Epidermal melanocyte (primary cell): ENCODE measurements around the gene CACNA1D.
A peak's percentile ranks its signal among the peaks of the same experiment; 100 is the strongest.
"Not testable (repeated sequence)": the region's sequence is repeated elsewhere in the genome, so short reads cannot be mapped to it uniquely, and the experiment has no call there.

ENCODE experiments used
- DNase-seq: peaks from one replicate; pipeline ENCODE4 v3.0.0; 2011; ENCODE audit warnings: low spot score; ENCODE audit not compliant: insufficient read length

CACNA1D gene

GRCh38 chr3:53493963-53494791 lies at the start of gene CACNA1D:
TSS of gene CACNA1D (plus strand) at chr3:53494611. CDS start at chr3:53495167, 556 bp downstream.
- no peak for DNase-seq

- no peak for DNase-seq
Measured at GRCh38 chr3:53457068-53457467, 37.3 kb upstream of the CACNA1D start.

GRCh38 chr3:53460326-53460725 lies 34.1 kb upstream of the CACNA1D start:
- no peak for DNase-seq

GRCh38 chr3:53464424-53464823 lies 30.0 kb upstream of the CACNA1D start:
- no peak for DNase-seq

GRCh38 chr3:53469758-53470157 lies 24.7 kb upstream of the CACNA1D start:
- DNase-seq = not testable (repeated sequence)

DNA sequence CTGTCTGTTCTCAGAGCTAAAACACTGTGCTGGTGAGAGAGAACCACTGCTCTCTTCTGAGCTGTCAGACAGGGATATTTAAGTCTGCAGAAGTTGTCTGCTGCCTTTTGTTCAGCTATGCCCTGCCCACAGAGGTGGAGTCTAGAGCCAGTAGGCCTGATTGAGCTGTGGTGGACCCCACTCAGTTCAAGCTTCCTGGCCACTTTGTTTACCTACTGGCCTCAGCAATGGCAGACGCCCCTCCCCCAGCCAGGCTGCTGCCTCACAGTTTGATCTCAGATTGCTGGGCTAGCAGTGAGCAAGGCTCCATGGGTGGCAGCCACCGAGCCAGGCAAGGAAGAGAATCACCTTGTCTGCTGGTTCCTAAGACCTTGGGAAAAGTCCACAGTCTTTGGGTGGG lies 21.0 kb upstream of the CACNA1D start:
- DNase-seq = no peak

DNA sequence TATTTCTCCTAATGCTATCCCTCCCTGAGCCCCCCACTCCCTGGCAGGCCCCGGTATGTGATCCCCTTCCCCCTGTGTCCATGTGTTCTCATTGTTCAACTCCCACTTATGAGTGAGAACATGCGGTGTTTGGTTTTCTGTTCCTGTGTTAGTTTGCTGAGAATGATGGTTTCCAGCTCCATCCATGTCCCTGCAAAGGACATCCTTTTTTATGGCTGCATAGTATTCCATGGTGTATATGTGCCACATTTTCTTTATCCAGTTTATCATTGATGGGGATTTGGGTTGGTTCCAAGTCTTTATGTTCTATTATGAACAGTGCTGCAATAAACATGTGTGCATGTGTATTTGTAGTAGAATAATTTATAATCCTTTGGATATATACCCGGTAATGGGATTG lies 18.0 kb upstream of the CACNA1D start:
- not testable (repeated sequence) for DNase-seq

- not testable (repeated sequence) for DNase-seq
Measured at GRCh38 chr3:53477689-53478088, 16.7 kb upstream of the CACNA1D start.

GRCh38 chr3:53478166-53478830 lies 16.1 kb upstream of the CACNA1D start:
- peak; percentile 65 for DNase-seq

DNA sequence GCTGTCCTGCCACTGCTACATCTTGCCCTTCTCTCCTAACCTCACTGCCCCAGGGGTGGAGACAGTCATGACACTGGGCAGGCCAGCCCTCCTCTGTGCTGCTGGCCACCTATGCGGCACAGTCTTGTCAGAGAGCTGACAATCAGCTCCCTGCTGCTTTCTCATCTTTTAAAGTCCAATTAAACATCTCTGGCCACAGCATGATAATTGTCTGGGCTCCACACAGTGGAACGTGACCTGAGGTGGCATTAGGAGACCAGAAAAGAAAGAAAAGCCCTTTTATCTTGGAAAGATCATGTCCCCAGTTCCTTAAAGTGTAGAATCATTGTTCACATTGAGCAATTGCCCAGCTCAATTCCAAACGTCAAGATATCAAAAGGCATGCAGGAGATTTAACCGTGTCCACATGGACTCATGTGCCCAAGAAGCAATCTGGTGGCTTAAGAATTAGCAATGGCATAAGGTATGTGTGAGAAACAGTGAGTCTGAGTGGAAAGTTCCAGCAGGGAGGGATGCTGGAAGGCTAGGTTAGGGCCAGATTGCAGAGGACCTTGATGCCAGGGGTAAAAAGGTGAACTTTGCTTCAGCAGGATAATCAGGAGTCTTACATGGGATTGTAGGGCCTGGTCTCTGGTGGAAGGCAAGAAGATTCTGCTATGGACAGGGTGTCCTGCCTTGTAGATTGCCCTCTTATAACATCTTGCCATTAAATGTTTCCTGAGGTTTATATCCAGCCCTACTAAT lies 15.3 kb upstream of the CACNA1D start:
- DNase-seq = no peak

DNA sequence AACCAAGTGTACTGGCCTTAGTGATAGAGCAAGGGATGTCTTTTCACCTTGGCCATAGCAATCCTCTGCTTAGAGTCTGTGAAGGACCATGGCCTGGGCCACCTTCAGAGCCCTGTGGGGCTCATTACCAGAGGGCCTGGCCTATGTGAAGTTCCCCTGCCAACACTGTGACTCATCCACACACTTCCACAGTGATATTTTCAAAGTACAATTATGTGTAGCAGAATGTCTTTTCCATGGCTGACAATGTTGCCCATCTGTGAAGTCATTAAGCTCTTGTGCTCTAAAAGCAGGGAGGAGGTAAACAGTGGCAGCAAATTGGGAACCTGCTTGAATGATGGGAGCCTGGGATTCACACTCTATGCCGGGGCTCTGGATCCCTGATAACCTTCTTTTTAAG lies 12.2 kb upstream of the CACNA1D start:
- no peak for DNase-seq

DNA sequence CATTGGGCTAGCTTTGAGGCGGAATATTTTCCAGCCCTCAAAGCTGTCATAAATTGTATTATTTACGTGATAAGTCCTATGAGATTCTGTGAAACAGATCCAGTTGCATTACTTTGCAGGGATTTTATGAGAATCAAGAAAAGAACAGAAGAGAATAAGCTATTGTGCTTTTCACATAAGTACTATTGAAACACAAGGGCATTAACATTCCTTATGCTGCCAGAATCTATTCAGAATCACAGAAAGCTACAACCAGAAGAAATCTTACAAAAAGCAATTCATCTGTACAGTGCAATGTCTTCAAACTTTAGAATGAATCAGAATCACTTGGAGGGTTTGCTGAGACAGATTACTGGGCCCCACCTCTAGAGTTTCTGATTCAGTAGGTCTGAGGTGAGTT lies 10.6 kb upstream of the CACNA1D start:
- DNase-seq = no peak

GRCh38 chr3:53484984-53485383 lies 9.4 kb upstream of the CACNA1D start:
- no peak for DNase-seq

DNA sequence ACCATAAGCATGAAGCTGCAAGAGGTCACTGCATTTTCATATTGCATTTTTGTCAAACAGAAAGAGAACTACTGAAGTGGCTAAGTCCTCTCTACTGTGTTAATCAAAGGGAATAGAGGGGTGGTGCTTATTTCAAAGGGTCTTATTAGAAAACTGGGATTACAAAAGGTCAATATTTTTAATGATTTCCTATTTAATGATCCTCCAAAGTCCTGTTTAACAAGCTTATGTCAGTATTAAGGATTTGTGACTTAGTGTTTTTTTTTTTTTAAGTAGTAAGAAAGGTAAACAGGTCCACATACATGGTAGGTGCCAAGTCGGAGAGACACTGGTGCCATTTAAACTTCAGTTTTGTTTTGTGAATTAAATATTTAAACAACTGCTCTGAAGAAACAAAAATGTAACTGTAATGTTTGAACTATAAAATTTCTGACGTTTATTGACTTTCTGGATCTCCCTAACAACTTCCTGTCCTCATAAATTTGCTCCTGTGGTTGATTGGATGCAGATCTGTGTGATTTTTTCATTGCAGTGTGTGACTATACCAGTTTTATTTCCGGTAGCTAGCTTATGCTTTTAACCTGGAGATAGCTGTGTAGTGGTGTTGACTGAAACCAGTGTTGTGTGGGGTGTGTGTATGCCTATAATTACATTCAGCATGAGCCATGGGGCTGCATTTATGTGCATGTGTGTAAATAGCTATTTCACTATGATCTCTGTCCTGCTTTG lies 8.6 kb upstream of the CACNA1D start:
- DNase-seq = no peak

- no peak for DNase-seq
Measured at GRCh38 chr3:53486961-53487654, 7.3 kb upstream of the CACNA1D start.

GRCh38 chr3:53489386-53489785 lies 5.0 kb upstream of the CACNA1D start:
- DNase-seq = no peak

DNA sequence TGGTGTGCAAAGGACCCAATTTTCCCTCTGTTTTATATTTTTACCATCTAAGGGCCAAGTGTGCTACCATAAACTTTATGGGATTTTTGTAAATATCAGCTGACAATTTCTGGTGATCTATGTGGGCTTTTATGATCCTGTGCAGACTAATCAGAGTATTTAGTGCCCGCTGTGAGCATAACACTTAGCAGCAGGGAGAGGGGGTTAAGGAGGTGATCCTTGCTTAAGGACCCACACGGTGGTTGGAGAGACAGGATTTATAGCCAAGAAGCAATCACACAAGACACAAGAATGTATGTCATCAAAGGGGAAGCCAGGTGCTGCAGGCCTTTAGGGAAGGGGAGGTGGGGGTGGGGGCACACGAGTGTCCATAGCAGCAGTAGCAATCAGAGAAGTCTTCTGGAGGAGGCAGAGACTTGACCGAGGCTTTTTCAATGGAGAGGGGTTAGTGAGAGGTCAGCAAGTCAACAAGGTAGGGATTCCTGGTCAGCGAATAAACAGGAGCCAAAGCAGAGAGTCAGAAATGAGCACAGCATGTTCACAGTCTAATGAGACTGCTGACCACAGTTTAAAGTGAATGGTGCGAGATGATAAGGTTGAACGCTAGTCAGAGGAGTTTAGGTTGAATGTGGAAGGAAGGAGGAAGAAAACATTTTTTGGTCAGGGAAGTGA lies 4.5 kb upstream of the CACNA1D start:
- no peak for DNase-seq

DNA sequence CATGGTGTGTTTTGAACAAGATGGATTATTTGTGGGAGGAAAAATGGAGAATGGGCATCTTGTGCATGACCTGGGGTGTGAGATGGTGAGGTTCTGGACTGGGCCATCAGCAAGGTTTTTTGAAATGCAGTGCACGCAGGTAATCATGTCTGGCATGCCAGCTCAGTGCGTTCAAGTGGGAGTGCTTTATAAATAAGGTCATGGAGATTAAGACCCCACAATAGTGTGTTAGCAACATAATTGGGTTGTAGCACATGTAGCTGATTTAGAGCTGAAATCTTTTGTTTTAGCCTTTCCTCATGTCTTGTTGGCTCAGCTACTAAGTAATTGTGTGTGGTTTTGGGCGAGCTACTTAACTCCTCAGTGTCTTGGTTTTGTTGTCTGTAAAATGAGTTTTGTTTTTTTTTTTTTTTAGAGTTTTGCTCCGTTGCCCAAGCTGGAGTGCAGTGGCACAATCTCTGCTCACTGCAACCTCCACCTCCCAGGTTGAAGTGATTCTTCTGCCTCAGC lies 3.9 kb upstream of the CACNA1D start:
- no peak for DNase-seq

DNA sequence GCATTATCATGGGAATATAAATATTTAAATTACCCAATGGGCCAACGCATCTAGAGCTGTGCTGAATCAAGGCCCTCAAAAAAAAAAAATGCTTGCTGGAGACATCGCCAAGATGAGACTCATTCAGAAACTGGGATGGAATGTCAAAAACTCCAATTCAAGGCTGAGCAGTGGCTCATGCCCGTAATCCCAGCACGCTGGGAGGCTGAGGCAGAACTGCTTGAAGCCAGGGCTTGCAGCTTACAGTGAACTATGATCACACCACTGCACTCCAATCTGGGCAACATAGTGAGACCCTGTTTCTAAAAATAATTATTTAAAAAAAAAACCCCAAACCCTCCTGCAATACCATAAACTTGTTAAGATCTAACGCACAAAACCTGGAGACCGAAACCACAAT lies 3.1 kb upstream of the CACNA1D start:
- no peak for DNase-seq

DNA sequence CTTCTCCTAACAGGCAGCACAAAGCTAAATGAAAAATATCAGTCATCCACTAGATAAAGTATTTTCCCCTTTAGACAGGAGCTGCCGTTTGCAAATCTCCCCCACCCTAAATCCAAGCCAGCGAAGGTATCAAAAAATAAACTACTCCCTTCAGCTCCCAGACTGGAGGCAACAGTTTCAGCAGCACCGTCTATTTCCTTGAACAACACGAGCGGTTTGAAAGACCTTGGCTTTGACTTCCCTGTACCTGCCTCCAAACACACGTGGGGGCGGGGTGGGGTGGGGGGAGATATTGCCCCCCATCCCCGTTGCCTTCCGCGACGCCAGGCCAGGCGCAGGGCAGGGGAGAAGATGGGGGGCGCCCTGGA lies 832 bp upstream of the CACNA1D start:
- DNase-seq = no peak
